Fibroblast of skin of back (primary cell): ENCODE results near the gene ANKRD13D.

Experiments used
- DNase-seq: peaks from one replicate; pipeline ENCODE4 v3.0.0-alpha.2; 2013

ANKRD13D gene

GRCh38 chr11:67273260-67273990 lies 15.7 kb upstream of the ANKRD13D start:
- DNase-seq: peak; percentile 41

GRCh38 chr11:67274768-67275605 lies 14.1 kb upstream of the ANKRD13D start:
- DNase-seq: no peak

DNA sequence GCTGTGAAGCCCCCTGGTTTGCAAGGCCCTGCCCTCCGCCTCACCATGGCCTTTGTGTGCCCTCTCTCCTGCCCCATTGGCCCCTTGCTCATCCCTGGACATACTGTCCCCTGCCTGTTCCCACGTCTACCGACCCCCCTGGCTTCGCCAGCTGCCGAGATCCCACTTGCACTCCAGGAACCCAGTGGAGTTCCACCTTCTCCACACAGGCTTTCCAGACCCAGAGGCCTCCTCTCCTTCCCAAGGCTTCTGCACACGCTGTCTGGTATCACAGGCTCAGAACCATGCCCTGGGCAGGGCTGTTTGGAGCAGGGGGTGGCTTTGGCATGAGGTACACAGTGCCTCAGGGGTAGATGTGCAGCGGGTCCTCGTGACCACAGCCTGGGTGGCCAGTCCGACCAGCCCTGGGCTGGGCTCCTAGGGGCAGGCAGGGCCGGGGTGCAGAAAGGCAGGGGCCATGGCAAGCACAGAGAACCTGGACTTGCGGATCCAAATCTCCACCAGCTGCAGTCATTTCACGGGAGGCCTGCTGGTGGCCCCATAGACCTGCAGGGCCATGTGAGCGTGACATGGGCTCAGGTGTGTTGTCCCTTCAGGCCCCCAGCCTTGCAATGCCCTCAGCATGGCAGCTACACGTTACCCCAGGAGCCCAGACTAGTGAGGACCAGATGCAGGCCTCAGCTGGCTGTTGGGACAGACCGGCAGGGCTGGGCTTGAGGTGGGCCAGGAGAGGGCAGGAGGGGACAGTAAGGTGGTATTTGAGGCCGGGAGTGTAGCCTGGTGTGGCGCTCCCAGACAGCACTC lies 13.3 kb upstream of the ANKRD13D start:
- DNase-seq: no peak

DNA sequence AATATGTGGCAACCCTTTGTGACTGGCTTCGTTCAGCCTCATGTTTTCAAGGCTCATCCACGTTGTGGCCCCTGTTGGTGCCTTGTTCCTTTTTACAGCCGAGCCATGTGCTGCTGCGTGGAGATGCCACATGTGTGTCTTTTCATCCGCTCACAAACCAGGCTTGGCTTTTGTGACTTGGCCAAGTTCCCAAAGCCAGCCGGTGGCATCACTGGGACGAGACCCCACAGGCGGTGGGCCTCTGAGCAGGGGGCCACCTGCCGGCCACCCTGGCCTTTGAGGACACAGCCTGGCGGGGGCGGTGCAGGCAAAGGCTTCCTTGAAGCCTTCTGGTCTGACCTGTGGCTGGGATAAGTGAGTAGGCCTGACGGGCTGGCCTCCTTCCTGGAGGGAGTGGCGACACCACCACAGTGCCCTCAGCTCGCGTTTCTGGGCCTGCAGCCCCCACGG lies 12.3 kb upstream of the ANKRD13D start:
- peak; percentile 44 for DNase-seq

DNA sequence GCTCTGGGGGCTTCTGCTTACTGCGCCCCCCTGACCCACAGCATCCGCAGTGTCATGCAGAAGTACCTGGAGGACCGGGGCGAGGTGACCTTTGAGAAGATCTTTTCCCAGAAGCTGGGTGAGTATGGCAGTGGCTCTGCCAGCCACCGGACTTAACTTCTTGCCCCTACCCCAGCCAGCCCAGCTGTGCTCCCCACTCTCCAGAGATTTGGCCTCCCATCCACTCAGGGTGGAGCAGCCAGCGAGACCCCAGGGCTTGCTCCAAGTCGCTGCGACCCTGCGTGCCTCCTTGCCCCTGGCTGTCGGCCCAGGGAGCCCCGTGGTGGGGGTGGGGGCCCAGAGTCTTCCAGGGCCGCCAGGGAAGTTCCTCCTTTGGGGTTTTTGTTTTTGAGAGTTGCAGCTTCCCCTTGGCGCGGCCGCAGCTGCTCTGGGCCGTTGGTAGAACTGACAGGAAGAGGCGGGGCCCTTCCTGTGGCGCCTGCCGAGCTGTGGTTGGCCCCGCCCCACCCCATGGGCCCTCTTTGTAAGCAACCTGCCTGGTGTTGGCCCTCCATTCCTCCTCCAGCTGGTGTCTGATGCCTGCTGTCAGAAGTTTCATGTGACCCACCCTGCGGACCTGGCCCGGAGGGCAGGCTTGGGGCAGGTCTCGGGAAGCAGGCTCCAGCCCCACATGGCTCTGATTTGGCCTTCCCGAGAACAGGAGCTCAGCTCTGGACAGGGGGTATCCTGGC lies 11.7 kb upstream of the ANKRD13D start:
- DNase-seq: peak; percentile 76

GRCh38 chr11:67278135-67278938 lies 10.8 kb upstream of the ANKRD13D start:
- DNase-seq: no peak

- DNase-seq: no peak
Measured at GRCh38 chr11:67278939-67279588, 10.0 kb upstream of the ANKRD13D start.

DNA sequence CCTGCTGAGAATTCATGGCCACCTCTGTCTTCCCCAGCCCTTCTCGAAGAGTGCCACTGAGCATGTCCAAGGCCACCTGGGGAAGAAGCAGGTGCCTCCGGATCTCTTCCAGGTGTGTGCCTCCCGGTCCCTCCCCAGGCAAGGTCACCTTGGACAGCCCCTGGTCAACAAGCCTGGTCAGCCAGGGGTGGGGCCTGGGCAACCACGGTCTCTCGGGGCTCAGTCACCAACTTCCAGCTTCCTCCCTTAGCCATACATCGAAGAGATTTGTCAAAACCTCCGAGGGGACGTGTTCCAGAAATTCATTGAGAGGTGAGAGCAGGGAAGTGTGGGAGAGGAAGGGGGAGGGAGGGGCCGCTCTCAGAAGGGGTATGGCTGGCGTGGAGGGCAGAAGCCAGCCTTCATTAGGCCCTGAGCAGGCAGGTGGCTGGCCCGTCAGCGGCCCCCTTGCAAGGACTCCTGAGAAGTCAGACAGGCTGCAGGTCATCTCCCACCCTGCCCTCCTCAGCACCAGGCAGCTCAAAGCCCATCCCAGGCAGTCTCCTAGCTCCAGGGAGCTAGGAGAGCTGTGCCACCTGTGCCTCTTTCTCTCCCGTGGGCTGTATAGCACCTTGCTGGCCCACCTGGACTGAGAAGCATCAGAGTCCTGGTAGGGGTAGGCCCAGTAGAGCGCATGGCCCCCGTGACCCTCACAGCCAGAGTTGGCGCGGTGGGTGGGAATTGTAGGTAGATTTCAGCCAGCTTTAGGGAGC lies 9.3 kb upstream of the ANKRD13D start:
- DNase-seq: no peak

GRCh38 chr11:67280341-67280787 lies 8.7 kb upstream of the ANKRD13D start:
- no peak for DNase-seq

DNA sequence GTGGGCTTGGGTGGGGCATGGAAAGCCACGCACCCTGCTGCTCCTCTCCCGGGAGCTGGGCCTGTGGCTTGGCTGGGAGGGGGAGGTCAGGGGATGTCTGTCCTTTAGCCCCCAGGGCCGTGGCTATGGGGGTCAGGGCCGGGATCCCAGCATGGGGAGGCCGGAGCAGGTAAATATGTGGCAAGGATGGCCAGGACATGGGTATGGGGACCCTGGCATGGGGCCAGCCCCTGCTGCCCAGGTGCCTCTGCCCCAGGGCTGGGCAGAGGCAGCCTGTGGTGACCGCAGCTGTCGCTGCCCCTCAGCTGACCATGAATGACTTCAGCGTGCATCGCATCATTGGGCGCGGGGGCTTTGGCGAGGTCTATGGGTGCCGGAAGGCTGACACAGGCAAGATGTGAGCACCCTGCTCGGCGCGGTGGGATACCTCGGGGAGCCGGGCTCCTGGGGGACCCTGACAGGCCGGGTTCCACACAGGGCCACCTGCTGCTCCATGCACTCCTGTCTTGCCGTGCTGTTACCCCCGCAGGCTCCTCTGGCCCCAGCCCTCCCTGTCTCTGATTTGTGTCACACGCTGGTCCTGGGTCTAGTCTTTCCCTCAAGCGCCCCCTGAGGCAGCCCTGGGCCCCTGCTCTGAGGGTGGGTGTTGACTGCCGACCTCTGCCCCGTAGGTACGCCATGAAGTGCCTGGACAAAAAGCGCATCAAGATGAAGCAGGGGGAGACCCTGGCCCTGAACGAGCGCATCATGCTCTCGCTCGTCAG lies 8.1 kb upstream of the ANKRD13D start:
- DNase-seq: no peak

DNA sequence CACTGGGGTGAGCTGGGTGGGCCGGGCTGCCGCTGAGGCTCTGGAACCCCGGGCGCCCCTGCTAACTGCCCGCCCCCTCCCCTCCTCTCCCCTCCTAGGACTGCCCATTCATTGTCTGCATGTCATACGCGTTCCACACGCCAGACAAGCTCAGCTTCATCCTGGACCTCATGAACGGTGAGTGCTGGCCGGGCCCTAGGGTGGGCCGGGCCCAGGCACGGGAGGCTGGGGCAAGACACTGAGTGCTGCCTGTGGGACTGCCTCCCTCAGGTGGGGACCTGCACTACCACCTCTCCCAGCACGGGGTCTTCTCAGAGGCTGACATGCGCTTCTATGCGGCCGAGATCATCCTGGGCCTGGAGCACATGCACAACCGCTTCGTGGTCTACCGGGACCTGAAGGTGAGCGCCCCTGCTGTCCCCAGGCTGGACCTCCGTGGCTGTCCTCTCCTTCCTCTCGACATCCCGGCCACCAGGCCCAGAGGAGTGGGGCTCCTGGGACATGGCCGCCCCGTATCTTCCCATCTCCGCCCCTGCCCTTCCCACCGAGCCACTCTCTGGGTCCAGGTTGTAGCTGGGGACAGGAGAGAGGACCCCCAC lies 7.5 kb upstream of the ANKRD13D start:
- no peak for DNase-seq

DNA sequence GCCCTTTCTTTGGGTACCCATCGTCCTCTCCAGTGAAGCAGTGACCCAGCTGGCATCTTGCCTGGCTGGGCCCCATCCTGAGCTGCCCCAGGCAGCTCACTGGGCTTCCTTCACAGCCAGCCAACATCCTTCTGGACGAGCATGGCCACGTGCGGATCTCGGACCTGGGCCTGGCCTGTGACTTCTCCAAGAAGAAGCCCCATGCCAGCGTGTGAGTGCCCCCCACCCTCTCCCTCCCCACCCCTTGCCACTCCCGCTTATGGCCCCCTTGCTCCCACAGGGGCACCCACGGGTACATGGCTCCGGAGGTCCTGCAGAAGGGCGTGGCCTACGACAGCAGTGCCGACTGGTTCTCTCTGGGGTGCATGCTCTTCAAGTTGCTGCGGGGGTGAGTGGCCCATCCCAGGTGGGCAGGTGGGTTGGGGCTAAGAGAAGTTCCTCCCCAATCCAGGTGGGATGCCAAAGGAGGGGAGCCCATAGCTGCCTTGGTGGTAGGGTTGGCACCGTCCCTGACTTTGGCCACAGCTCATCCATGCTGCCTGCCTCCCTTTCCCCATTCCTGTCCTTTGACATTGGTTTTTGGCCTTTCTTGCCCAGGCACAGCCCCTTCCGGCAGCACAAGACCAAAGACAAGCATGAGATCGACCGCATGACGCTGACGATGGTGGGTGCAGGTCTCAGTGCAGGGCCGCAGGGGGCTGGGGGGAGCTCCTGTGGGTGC lies 6.8 kb upstream of the ANKRD13D start:
- no peak for DNase-seq

GRCh38 chr11:67282876-67283371 lies 6.2 kb upstream of the ANKRD13D start:
- no peak for DNase-seq

DNA sequence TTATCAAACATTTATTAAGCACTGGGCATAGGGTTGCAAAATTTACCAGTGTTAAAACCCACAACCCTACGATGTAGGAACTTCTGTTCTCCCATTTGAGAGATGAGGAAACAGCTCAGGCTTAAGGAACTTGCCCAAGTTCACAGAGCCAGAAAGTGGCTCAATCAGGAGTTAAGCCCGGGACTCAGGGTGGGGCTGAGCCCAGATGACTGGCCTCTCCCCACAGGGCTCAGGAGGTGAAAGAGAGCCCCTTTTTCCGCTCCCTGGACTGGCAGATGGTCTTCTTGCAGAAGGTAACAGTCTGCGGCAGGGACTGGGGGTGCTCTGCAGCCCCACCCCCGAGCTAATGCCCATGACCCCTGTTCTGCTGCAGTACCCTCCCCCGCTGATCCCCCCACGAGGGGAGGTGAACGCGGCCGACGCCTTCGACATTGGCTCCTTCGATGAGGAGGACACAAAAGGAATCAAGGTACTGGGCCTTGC lies 5.6 kb upstream of the ANKRD13D start:
- no peak for DNase-seq

GRCh38 chr11:67284811-67285540 lies 4.1 kb upstream of the ANKRD13D start:
- no peak for DNase-seq

GRCh38 chr11:67285541-67286498 lies 3.3 kb upstream of the ANKRD13D start:
- DNase-seq: no peak
